A549 (cell line): ENCODE results near the gene MEIS1. TPM values are rescaled to one million over a fixed set of nuclear protein-coding genes. Genes with fewer than 3 reads are reported as not detected.

Experiments
- ATAC-seq, 2 experiments: fragments of 200-7000 bp in 1 of 2; fragments of >200 bp in 1 of 2; cut with Nextera tagmentation in 1 of 2; cut with Tn5 transposase in 1 of 2; 3 replicates each; pipeline versions ENCODE4 v1.8.0 to v1.9.1; 2018 to 2020; ENCODE audit warnings: mild to moderate bottlenecking in 1 of 2, moderate library complexity in 1 of 2
- CTCF ChIA-PET: fragments of 300-600 bp; sonication (Branson Sonifier 250); formaldehyde crosslinking; extraction: SDS; loops from one replicate; lab custom pipeline; 2021; ENCODE audit warnings: antibody characterized with exemption, inconsistent platforms; lab: Yijun Ruan, JAX
- POLR2A ChIA-PET: fragments of 350-600 bp; formaldehyde crosslinking; extraction: SDS; loops from one replicate; lab custom pipeline; 2021; ENCODE audit warnings: antibody characterized with exemption, inconsistent platforms; lab: Yijun Ruan, JAX
- DNase-seq, 2 experiments: peaks; one replicate each; pipeline versions ENCODE4 v3.0.0 to v3.0.0-alpha.2; 2011 to 2016; ENCODE audit warnings: low read depth in 1 of 2, low spot score in 1 of 2
- FAIRE-seq: peaks from 2 replicates; lab custom pipeline; 2011; peaks lifted over from hg19 to GRCh38; lab: Jason Lieb, UNC
- H3K27ac ChIP-seq, 2 experiments: fragments of >200 bp; sonication (Bioruptor Twin); formaldehyde crosslinking; 3 replicates each; pipeline ENCODE4 v1.5.1; 2016 to 2017
- H3K4me1 ChIP-seq: fragments of >200 bp; sonication (Bioruptor Twin); formaldehyde crosslinking; 3 replicates; pipeline ENCODE4 v1.6.1; 2016
- H3K4me2 ChIP-seq: fragments of >200 bp; sonication (Bioruptor Twin); formaldehyde crosslinking; 3 replicates; pipeline ENCODE4 v1.6.1; 2016
- H3K4me3 ChIP-seq: fragments of >200 bp; sonication (Bioruptor Twin); formaldehyde crosslinking; 3 replicates; pipeline ENCODE4 v1.5.1; 2016
- H3K9me3 ChIP-seq: fragments of >200 bp; sonication (Bioruptor Twin); formaldehyde crosslinking; 3 replicates; pipeline ENCODE4 v1.6.1; 2016
- BCL3 ChIP-seq: fragments of >200 bp; sonication (Bioruptor Twin); formaldehyde crosslinking; IDR thresholded peaks from 3 replicates; pipeline ENCODE4 v1.6.1; 2016
- BHLHE40 ChIP-seq: IDR thresholded peaks from 2 replicates; pipeline ENCODE4 v1.6.1; 2012; ENCODE audit warnings: low read depth, low read length, inconsistent platforms
- CBX2 ChIP-seq: fragments of 200-600 bp; sonication (generic); IDR thresholded peaks from 2 replicates; pipeline ENCODE4 v1.6.1; 2016; ENCODE audit warnings: low read depth, mild to moderate bottlenecking, borderline replicate concordance
- E2F6 ChIP-seq: IDR thresholded peaks from 2 replicates; pipeline ENCODE4 v1.6.1; 2012; ENCODE audit warnings: low read depth, borderline replicate concordance
- EHF ChIP-seq: fragments of 250-450 bp; sonication (Bioruptor Pico); IDR thresholded peaks from 2 replicates; pipeline ENCODE4 v1.5.0; 2020; ENCODE audit warnings: mild to moderate bottlenecking
- ELK1 ChIP-seq: fragments of 150-350 bp; IDR thresholded peaks from 2 replicates; pipeline ENCODE4 v1.6.1; 2014; ENCODE audit warnings: low read depth, mild to moderate bottlenecking, low read length
- FOSB ChIP-seq: fragments of 250-450 bp; sonication (Bioruptor Pico); IDR thresholded peaks from 2 replicates; pipeline ENCODE4 v1.5.0; 2020; ENCODE audit warnings: mild to moderate bottlenecking, moderate library complexity
- FOSL2 ChIP-seq, 2 experiments: fragments of 450-650 bp in 1 of 2; fragments of >200 bp in 1 of 2; sonication (Bioruptor Twin) in 1 of 2; formaldehyde crosslinking; IDR thresholded peaks; 2 replicates each; pipeline versions ENCODE4 v1.5.0 to v1.6.1; 2016 to 2020; ENCODE audit warnings: mild to moderate bottlenecking in 1 of 2, moderate library complexity in 1 of 2
- GATA3 ChIP-seq: IDR thresholded peaks from 2 replicates; pipeline ENCODE4 v1.6.1; 2012; ENCODE audit warnings: borderline replicate concordance
- HES2 ChIP-seq: fragments of >200 bp; sonication (Bioruptor Twin); formaldehyde crosslinking; IDR thresholded peaks from 2 replicates; pipeline ENCODE4 v1.6.1; 2016
- HOXB5 ChIP-seq: fragments of 250-450 bp; sonication (Bioruptor Pico); IDR thresholded peaks from 2 replicates; pipeline ENCODE4 v1.5.0; 2020; ENCODE audit warnings: mild to moderate bottlenecking, moderate library complexity
- NPAS2 ChIP-seq: fragments of 250-450 bp; sonication (Bioruptor Pico); IDR thresholded peaks from 2 replicates; pipeline ENCODE4 v1.8.0; 2022; ENCODE audit warnings: mild to moderate bottlenecking, moderate library complexity, borderline replicate concordance
- PHF8 ChIP-seq: fragments of 200-600 bp; sonication (generic); IDR thresholded peaks from 2 replicates; pipeline ENCODE4 v1.6.1; 2016; ENCODE audit warnings: low read depth, mild to moderate bottlenecking, antibody characterized with exemption, moderate library complexity, borderline replicate concordance
- RARB ChIP-seq: fragments of 250-450 bp; sonication (Bioruptor Pico); IDR thresholded peaks from 2 replicates; pipeline ENCODE4 v1.8.0; 2021; ENCODE audit warnings: mild to moderate bottlenecking, moderate library complexity
- SREBF2 ChIP-seq: fragments of 450-650 bp; IDR thresholded peaks from 2 replicates; pipeline ENCODE4 v1.6.1; 2014; ENCODE audit warnings: mild to moderate bottlenecking, moderate library complexity
- TFCP2L1 ChIP-seq: fragments of 250-450 bp; sonication (Bioruptor Pico); IDR thresholded peaks from 2 replicates; pipeline ENCODE4 v1.5.0; 2021; ENCODE audit warnings: mild to moderate bottlenecking
- USF2 ChIP-seq: fragments of 450-650 bp; IDR thresholded peaks from 2 replicates; pipeline ENCODE4 v1.6.1; 2014; ENCODE audit warnings: antibody characterized with exemption
- ZC3H11A ChIP-seq: fragments of 450-650 bp; IDR thresholded peaks from 2 replicates; pipeline ENCODE4 v1.6.1; 2014; ENCODE audit warnings: antibody characterized with exemption, mild to moderate bottlenecking
- ZSCAN20 ChIP-seq: fragments of 250-450 bp; sonication (Bioruptor Pico); IDR thresholded peaks from 2 replicates; pipeline ENCODE4 v1.8.0; 2022; ENCODE audit warnings: mild to moderate bottlenecking, moderate library complexity
- WGBS: methylation state at CpG from one replicate; pipeline ENCODE4 v1.1.6; 2017; ENCODE audit errors: missing lambda C conversion rate; 5-methylcytosine and 5-hydroxymethylcytosine counted together
- polyA plus RNA-seq, 4 experiments: library from polyadenylated mRNA; depleted of rRNA in 3 of 4; stranded (reverse); fragments of >200 nt; fragmentation: RNase III in 1 of 4; extraction: RNeasy Plus Mini Kit Qiagen cat#74134 plus additional on column Dnase treatment in 1 of 4; gene quantifications; 2 replicates in 3 of 4; 3 replicates in 1 of 4; pipeline ENCODE4 v1.2.3, GENCODE V29; 2011 to 2017

The MEIS1 gene
- polyA plus RNA-seq, 2 of the 4 experiments (the other 2 are of a cell fraction), result 1.9 to 4.2 TPM

- ATAC-seq (no peak), FAIRE-seq (no peak), DNase-seq (no peak)
- Histone ChIP-seq H3K4me1 (peaks cover 12% of the 10 kb centered on the region), H3K27ac (no peak overlapping the region), H3K4me2 (no peak overlapping the region), H3K4me3 (no peak overlapping the region), H3K9me3 (no peaks in the 10 kb centered on the region)
- WGBS, result 83% methylated on average over 6 of the region's 6 CpGs
- TF ChIP-seq TFCP2L1 (no peak), HES2 (no peak), ZC3H11A (no peak)
- POLR2A ChIA-PET, result no interaction called here
- CTCF ChIA-PET, result interaction anchor here (7.9 kb wide), 1 partner anchor 143 kb away, joined by 86 read pairs; no protein-coding TSS in a partner anchor
Observed at GRCh38 chr2:66571918-66572317, 137.0 kb downstream of the MEIS1 start.

- no peak overlapping the region for H3K27ac ChIP-seq
- no peak for FAIRE-seq
- CTCF ChIA-PET, result interaction anchor here (7.9 kb wide), 1 partner anchor 144 kb away, joined by 86 read pairs; no protein-coding TSS in a partner anchor
- DNase-seq, result no peak
- TF ChIP-seq HOXB5 (CRISPR knock-in tag) (no peak), ZSCAN20 (no peak), NPAS2 (CRISPR knock-in tag) (no peak), EHF (CRISPR knock-in tag) (no peak), SREBF2 (no peak), PHF8 (no peak), RARB (CRISPR knock-in tag) (no peak), BCL3 (no peak), USF2 (no peak), FOSB (CRISPR knock-in tag) (no peak), HES2 (no peak), GATA3 (no peak), ELK1 (no peak)
- H3K4me2 ChIP-seq, result no peak overlapping the region
- H3K4me3 ChIP-seq, result no peak overlapping the region
- 87% methylated on average over 3 of the region's 3 CpGs for WGBS
- no peaks in the 10 kb centered on the region for H3K9me3 ChIP-seq
- H3K4me1 ChIP-seq, result peaks cover 15% of the 10 kb centered on the region
- no peak for ATAC-seq
- POLR2A ChIA-PET, result no interaction called here
Observed at GRCh38 chr2:66572391-66572790, 137.5 kb downstream of the MEIS1 start.

- H3K4me1 ChIP-seq, result peaks cover 26% of the 10 kb centered on the region
- CTCF ChIA-PET, result interaction anchor here (1.3 to 7.9 kb wide), 3 partner anchors 14 to 145 kb away, joined by 3 to 86 read pairs (median 12); no protein-coding TSS in a partner anchor
- TF ChIP-seq SREBF2 (no peak), RARB (CRISPR knock-in tag) (no peak), E2F6 (no peak), FOSB (CRISPR knock-in tag) (no peak), NPAS2 (CRISPR knock-in tag) (no peak), CBX2 (no peak), FOSL2 (IDR thresholded peaks at IDR 0.05) (no peak), FOSL2 (CRISPR knock-in tag; IDR thresholded peaks at IDR 0.05) (no peak), EHF (CRISPR knock-in tag) (no peak), BHLHE40 (no peak)
- 71% methylated on average over 7 of the region's 7 CpGs for WGBS
- POLR2A ChIA-PET, result no interaction called here
- H3K4me3 ChIP-seq, result no peak overlapping the region
- no peak for DNase-seq
- no peak overlapping the region for H3K4me2 ChIP-seq
- no peak for ATAC-seq
- FAIRE-seq, result no peak
- H3K27ac ChIP-seq, result no peak overlapping the region
- no peaks in the 10 kb centered on the region for H3K9me3 ChIP-seq
Observed at GRCh38 chr2:66573416-66573815, 138.5 kb downstream of the MEIS1 start.
